Ammon's horn (tissue), 1 donor: ENCODE data around the gene NCBP1.

Experiments used
- DNase-seq: peaks from one replicate; pipeline ENCODE4 v3.0.0-alpha.2; 2016; ENCODE audit warnings: low spot score

Gene NCBP1

GRCh38 chr9:97623946-97624345 lies 9.7 kb upstream of the NCBP1 start:
- DNase-seq, result no peak

- DNase-seq, result no peak
Observed at GRCh38 chr9:97625620-97626019, 8.0 kb upstream of the NCBP1 start.

- DNase-seq, result no peak
Observed at GRCh38 chr9:97627624-97628023, 6.0 kb upstream of the NCBP1 start.

GRCh38 chr9:97628668-97629067 lies 5.0 kb upstream of the NCBP1 start:
- DNase-seq, result no peak

- DNase-seq, result no peak
Observed at GRCh38 chr9:97629156-97629555, 4.5 kb upstream of the NCBP1 start.

DNA sequence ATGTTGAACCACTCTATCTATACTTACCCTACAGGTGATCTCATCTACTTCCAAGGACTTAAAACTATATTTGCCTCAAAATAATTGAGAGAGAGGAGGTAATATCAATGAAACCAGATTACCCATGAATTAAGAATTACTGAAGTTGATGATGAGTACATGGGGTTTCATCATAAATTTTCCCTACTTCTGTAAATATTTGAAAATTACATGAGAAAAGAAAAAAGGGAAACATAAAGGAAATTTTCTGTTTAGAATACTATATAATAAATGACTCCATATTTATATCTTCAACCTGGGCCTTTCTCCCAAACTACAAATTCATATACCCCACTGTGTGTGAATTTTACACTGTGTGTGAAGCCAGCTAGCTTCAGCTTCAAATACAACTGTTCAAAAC lies 3.0 kb upstream of the NCBP1 start:
- no peak for DNase-seq

DNA sequence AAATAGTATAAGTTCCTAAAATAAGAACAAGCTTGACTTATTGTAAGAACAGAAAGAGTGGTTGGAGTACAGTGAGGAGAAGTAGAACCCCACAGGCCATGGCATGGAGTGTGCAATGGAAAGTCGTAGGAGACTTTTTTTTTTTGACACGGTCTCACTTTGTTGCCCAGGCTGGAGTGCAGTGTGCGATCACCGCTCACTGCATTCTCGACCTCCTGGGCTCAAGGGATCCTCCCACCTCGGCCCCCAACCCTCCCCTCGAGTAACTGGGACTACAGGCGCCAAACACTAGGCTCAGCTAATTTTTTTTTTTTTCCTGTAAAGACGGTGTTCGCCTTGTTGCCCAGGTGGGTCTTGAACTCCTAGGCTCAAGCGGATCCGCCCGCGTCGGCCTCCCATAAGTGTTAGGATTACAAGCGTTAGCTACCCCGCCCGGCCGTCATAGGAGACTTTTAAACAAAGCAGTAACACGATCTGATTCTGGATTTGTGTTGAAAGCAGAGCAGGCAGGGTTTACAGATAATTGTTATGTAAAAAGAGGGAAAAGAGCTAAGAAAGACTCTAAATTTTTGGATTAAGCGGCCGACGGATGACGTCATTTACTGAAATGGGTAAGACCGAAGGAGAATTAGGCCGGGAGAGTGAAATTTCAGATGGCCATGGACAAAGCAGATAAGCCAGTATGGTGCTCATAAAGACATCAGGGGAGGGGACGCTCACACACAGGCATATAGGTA lies 1.2 kb upstream of the NCBP1 start:
- no peak for DNase-seq

DNA sequence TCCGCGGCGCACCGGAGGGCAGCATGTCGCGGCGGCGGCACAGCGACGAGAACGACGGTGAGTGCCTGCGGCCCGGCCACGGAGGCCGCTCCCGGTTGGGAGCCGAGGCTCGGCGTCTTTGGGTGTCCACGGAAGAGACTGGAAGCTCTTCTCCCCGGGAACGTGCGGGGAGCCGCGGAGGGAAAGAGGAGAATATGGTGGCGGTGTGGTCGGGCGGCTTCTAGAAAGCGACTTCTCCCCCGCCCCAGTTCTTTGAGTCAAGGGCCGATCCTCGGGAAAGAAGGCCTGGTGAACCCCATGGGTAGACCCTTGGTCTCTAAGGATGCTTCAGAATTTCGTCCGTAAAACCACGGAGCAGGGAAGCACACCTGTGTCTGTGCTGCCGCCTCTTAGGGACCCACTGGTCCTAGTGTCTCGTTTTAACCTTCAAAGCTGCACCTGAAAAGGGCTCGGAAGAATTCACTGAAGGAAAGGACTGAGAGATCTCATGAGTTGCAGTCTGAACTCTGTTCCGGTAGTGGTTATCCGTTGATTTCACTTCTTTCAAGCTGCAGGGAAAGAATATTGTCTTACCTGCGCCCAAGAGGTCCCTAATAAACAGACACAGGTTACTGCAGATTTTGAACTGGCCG lies 354 bp downstream of the NCBP1 start:
- DNase-seq, result no peak

- no peak for DNase-seq
Observed at GRCh38 chr9:97635026-97635425, 1.4 kb downstream of the NCBP1 start.

- no peak for DNase-seq
Observed at GRCh38 chr9:97636903-97637302, 3.3 kb downstream of the NCBP1 start.

DNA sequence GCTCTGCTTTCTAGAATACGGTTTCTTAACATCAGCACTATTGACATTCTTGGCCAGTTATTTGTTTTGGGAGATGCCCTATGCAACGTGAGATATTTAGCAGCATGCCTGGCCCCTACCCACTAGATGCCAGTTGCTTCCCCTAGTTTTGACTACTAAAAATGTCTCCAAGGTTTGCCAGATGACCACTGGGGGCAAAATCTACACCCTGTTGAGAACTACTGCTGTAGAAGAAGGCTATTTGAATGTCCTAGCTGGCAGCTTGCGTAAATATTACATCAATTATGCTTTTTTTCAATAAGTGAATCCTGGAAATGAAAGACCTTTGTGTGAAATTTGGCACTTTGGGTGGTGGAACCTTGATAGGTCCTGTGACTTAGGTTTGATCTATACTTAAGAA lies 5.0 kb downstream of the NCBP1 start:
- no peak for DNase-seq

DNA sequence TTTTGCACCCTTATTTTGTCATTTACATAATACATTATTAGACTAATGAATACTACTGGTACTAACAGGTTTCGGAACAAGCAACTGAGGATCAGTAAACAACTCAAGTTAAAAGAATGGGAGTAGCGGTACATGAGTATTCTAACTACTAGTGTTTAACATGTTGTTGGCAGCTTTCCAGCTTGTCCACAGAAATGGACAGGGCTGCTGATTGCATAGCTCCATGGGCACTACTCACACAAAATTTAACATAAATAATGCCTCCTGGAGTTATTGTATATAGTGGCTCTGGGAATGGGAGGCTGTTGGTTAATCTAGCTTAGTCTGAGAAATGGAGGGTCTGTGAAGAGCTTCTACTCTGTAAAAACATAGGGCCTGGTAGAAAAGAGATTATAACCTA lies 6.7 kb downstream of the NCBP1 start:
- no peak for DNase-seq

- no peak for DNase-seq
Observed at GRCh38 chr9:97645720-97646119, 12.1 kb downstream of the NCBP1 start.

DNA sequence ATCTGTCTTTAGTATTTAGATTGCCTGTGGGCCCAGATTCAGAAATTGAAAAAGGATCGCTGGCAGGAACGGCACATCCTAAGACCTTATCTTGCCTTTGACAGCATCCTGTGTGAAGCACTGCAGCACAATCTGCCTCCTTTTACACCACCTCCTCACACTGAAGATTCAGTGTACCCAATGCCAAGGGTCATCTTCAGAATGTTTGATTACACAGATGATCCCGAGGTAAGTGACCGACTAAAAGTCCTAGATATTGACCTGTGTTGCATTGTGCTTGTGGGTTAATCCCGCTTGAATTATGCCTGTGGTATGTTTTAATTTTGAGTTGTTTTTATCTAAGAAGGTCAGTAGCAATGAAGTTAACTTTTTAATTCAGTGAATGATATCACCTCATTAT lies 14.4 kb downstream of the NCBP1 start:
- no peak for DNase-seq

DNA sequence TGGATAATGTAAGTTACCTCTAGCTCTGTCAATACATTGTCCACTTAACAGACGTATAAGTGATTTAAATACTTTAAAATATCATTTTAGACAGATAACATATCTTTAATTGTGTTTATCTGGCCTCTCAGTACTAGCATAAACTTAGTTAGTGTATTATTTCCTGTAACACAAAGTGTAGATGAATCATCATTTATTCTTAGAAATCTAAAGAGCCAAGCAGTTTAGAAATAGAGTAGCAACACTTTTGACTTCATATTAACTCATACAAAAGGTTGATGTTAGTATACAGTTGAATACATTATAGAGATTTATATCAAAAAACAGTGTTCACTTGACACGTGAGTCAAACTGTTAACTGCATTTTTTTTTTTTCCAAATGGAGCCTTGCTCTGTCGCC lies 18.0 kb downstream of the NCBP1 start:
- no peak for DNase-seq

- DNase-seq, result no peak
Observed at GRCh38 chr9:97658707-97659106, 25.1 kb downstream of the NCBP1 start.

- DNase-seq, result no peak
Observed at GRCh38 chr9:97659771-97660170, 26.1 kb downstream of the NCBP1 start.

- DNase-seq, result peak; percentile 14
Observed at GRCh38 chr9:97660340-97660739, 26.7 kb downstream of the NCBP1 start.

DNA sequence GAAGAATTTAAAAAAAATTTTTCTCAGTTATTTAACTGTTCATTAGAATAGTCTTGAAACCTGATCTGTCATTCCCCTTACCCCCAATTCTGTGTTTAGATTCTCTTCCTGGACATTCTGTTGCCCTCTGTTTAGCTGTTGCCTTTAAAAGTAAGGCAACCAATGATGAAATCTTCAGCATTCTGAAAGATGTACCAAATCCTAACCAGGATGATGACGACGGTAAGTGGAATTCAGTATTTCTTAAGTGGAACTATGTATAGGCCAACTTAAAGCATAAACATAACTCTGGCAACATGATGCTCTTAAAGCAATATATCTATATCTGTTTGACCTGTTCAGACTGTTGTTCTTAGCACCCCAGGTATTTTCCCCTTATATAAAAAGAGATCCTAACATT lies 27.2 kb downstream of the NCBP1 start:
- DNase-seq, result no peak

- no peak for DNase-seq
Observed at GRCh38 chr9:97665742-97666141, 32.1 kb downstream of the NCBP1 start.

DNA sequence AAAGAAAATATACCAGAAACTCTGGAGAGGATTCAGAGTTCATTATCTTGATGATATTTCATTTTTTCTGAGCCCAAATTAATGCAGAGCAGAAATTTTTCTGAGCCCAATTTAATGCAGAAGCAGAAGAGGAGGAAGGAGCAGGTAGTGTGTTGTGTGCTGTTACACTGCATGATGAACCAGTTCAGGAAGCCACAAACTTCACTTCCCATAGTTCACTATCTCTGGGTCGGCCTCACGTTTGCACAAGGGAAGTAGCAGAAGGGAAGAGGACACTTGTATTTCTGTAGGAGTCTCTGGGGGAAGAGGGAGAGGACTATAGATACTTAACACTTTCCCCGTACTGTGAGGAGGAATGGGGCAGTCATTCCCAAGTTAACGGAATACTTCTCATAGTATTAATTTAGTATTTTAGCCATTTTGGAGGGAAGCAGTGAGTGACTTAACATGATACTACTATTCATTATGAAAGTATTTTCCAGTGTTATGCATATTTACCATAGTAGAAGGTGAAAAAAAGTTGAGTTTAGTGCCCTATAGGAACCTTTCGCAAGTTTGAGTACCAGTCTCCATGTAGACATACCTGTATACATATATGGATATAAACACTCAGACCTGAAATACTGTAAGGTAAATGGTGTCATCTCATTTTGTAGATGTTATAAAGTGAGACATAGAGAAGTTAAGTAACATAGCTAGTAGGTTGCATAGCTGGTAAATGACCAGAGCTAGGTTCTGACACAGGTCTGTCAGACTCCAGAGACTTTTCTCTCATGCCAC lies 33.5 kb downstream of the NCBP1 start:
- peak; percentile 40 for DNase-seq

DNA sequence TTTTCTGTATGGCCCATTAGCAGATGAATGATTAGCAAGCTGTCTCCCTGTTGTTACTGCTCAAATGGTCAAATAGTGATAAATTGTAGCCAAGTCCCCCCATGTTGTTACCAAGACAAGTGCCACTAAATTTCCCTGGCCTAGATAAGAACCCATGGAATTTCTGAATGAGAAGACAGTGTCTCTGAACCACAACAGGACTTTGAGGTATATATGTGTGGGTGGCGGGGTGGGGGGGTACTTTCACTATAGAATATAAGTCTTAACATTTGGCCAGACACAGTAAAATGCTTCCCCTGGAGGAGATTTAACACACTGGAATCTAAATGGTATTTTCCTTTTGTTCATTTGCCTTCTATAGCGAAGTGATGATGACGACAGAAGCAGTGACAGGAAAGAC lies 34.9 kb downstream of the NCBP1 start:
- no peak for DNase-seq

GRCh38 chr9:97670586-97670985 lies 37.0 kb downstream of the NCBP1 start:
- DNase-seq, result no peak
